Measurements from ENCODE around the gene OR8U1.
"Not testable (repeated sequence)": the region's sequence is repeated elsewhere in the genome, so short reads cannot be mapped to it uniquely, and the experiment has no call there.

Gene OR8U1

GRCh38 chr11:56375324-56375723, at the start of gene OR8U1:
OR8U1 (plus strand) TSS chr11:56375624; CDS start chr11:56375624, 0 bp downstream.
- DNase-seq: no peak

- DNase-seq: no peak
Measured at GRCh38 chr11:56331861-56332491, 43.4 kb upstream of the OR8U1 start.

GRCh38 chr11:56333156-56333555, 42.3 kb upstream of the OR8U1 start:
- DNase-seq: no peak

GRCh38 chr11:56340289-56340688, 35.1 kb upstream of the OR8U1 start:
- DNase-seq: no peak

- DNase-seq: no peak
Measured at GRCh38 chr11:56345739-56346138, 29.7 kb upstream of the OR8U1 start, which contains the start of gene OR8K1. OR8K1 (plus strand) TSS chr11:56346039; CDS start chr11:56346039, 0 bp downstream.

GRCh38 chr11:56353991-56354390, 21.4 kb upstream of the OR8U1 start, which contains the start of gene OR8J1:
OR8J1 (plus strand) TSS chr11:56354291; CDS start chr11:56360247, 5,956 bp downstream.
- DNase-seq: no peak

GRCh38 chr11:56380120-56380519, 4.7 kb downstream of the OR8U1 start:
- DNase-seq: no peak

GRCh38 chr11:56394381-56394780, 19.0 kb downstream of the OR8U1 start:
- DNase-seq: no peak

GRCh38 chr11:56396047-56396446, 20.6 kb downstream of the OR8U1 start:
- DNase-seq: no peak

- not testable (repeated sequence) for DNase-seq
Measured at GRCh38 chr11:56401858-56402461, 26.5 kb downstream of the OR8U1 start.

- DNase-seq: no peak
Measured at GRCh38 chr11:56404393-56404792, 29.0 kb downstream of the OR8U1 start.

GRCh38 chr11:56410801-56411200, 35.4 kb downstream of the OR8U1 start:
- DNase-seq: no peak

GRCh38 chr11:56412396-56412795, 37.0 kb downstream of the OR8U1 start, which contains the start of gene OR5AL1:
OR5AL1 (plus strand) TSS chr11:56412696.
- no peak for DNase-seq
